PC-3 (cell line): ENCODE measurements around the gene PLA2G2F.

Experiments used
- EZH2 ChIP-seq: fragments of 300-600 bp; sonication (generic); IDR thresholded peaks from one replicate; pipeline ENCODE4 v1.6.1; 2017; ENCODE audit warnings: antibody characterized with exemption, mild to moderate bottlenecking, low read length; ENCODE audit not compliant: unreplicated experiment
- TF ChIP-seq, protein P1 (sequence below): fragments of 300-600 bp; sonication (generic); conservative IDR thresholded peaks from 2 replicates; pipeline ENCODE4 v1.5.1; 2017; ENCODE audit warnings: antibody characterized with exemption, low read depth, mild to moderate bottlenecking, low read length

DNA sequence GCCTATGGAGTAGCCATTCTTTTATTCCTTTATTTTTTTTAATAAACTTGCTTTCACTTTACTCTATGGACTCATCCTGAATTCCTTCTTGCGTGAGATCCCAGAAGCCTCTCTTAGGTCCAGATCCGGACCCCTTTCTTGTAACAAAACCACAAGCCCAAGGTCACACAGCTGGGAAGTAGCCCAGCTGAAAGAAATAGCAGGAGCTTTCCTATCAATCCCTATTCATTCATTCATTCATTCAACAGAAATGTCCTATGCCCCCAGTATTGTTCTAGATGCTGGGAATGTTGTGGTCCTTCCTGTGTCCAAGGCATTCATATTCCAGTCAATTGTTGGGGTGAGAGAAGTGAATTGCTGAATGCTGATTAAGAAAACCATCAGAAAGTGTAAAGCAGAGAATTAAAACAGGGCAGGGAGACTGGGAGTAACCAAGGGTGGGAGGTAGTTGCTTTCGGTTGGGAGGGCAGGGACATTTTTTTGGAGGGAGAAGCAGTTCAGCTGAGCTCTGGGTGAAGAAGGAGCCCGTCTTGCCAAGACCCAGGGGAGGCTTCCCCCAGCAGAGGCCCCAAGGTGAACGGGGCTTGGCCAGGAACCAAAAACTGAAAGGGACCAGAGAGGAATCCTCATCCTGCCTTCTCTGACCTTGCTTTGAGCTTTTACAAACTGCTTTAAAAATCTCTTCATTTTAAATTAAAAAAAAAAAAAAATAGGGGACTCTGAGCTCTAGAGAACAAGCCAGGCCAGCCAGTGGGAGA is 30.6 kb upstream of the PLA2G2F start:
- TF ChIP-seq, protein P1, sequence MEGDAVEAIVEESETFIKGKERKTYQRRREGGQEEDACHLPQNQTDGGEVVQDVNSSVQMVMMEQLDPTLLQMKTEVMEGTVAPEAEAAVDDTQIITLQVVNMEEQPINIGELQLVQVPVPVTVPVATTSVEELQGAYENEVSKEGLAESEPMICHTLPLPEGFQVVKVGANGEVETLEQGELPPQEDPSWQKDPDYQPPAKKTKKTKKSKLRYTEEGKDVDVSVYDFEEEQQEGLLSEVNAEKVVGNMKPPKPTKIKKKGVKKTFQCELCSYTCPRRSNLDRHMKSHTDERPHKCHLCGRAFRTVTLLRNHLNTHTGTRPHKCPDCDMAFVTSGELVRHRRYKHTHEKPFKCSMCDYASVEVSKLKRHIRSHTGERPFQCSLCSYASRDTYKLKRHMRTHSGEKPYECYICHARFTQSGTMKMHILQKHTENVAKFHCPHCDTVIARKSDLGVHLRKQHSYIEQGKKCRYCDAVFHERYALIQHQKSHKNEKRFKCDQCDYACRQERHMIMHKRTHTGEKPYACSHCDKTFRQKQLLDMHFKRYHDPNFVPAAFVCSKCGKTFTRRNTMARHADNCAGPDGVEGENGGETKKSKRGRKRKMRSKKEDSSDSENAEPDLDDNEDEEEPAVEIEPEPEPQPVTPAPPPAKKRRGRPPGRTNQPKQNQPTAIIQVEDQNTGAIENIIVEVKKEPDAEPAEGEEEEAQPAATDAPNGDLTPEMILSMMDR: no peak
- no peak for TF ChIP-seq EZH2
